H1 (cell line): ENCODE measurements around the gene IL31. TPM values are rescaled to one million over a fixed set of nuclear protein-coding genes. Genes with fewer than 3 reads are reported as not detected.

Source experiments
- CHD1 ChIP-seq: IDR thresholded peaks from 2 replicates; pipeline ENCODE4 v1.6.1; 2012; ENCODE audit warnings: low read depth, low read length, improper control_type of control experiment
- CTCF ChIP-seq, 3 experiments: IDR thresholded peaks; 1 replicate in 2 of 3; 2 replicates in 1 of 3; pipeline versions ENCODE4 v1.5.1 to v1.6.1; 2011; ENCODE audit warnings: low read length in 3 of 3, mild to moderate bottlenecking in 3 of 3, inconsistent platforms in 2 of 3, low read depth in 1 of 3, moderate library complexity in 1 of 3; ENCODE audit not compliant: insufficient read depth in 1 of 3; ENCODE audit errors: control extremely low read depth in 1 of 3
- EGR1 ChIP-seq: IDR thresholded peaks from 2 replicates; pipeline ENCODE4 v1.6.1; 2011; ENCODE audit warnings: low read depth, low read length, borderline replicate concordance
- KDM5A ChIP-seq: fragments of 200-600 bp; IDR thresholded peaks from 2 replicates; pipeline ENCODE4 v1.7.1; 2012; ENCODE audit warnings: mild to moderate bottlenecking, low read length, inconsistent platforms, mixed read lengths
- NRF1 ChIP-seq: IDR thresholded peaks from 2 replicates; pipeline ENCODE4 v1.6.1; 2011; ENCODE audit warnings: mild to moderate bottlenecking, low read depth, low read length, improper control_type of control experiment
- SP4 ChIP-seq: IDR thresholded peaks from 2 replicates; pipeline ENCODE4 v1.6.1; 2012; ENCODE audit warnings: low read length, inconsistent platforms
- ZNF274 ChIP-seq: IDR thresholded peaks from 2 replicates; pipeline ENCODE4 v1.7.0; 2012; ENCODE audit warnings: low read length, borderline replicate concordance; ENCODE audit errors: extremely low read depth
- polyA plus RNA-seq, 7 experiments: library from polyadenylated mRNA; depleted of rRNA in 3 of 7; stranded (reverse) in 5 of 7; unstranded in 2 of 7; fragments of >200 nt in 5 of 7; fragments of 200-250 nt in 2 of 7; gene quantifications; 1 replicate in 5 of 7; 2 replicates in 1 of 7; 4 replicates in 1 of 7; pipeline versions ENCODE4 v1.2.1 to v1.2.3, GENCODE V29; 2011 to 2013; ENCODE audit warnings: missing spikeins in 2 of 7, mixed read lengths in 2 of 7
- total RNA-seq: library from RNA; stranded (reverse); fragmentation: NEBNext Ultra II Directional; extraction: Animal tissue kit (Norgen Biotek cat#: 25700); gene quantifications from 2 replicates; pipeline ENCODE4 v1.2.1, GENCODE V29; 2021

Gene IL31
- total and polyA plus RNA-seq, 2 of the 8 experiments (the other 6 are each of a cell fraction or from before 2014, with no cell fraction given) = not detected

GRCh38 chr12:122200541-122201175 lies 26.6 kb upstream of the IL31 start (continued):
- TF ChIP-seq EGR1 (no peak), SP4 (no peak), CTCF (IDR thresholded peaks at IDR 0.05; ENCODE audit: control extremely low read depth in 1 of 3, insufficient read depth in 1 of 3, low read depth in 1 of 3, low read length in 3 of 3) (peak; percentile 17 to 57 (median 46); a peak in 2 of 4 replicates), KDM5A (no peak), NRF1 (no peak), CHD1 (no peak), ZNF274 (no peak)
